Endothelial cell (in vitro differentiated cells): ENCODE measurements around the gene PIK3C2G. TPM values are rescaled to one million over a fixed set of nuclear protein-coding genes. Genes with fewer than 3 reads are reported as not detected.

ENCODE experiments used
- DNase-seq: peaks from one replicate; pipeline ENCODE4 v3.0.0; 2021; ENCODE audit warnings: low spot score
- H3K27ac Mint-ChIP-seq: one replicate; pipeline ENCODE4 v1.8.0; 2021; ENCODE audit warnings: mixed read lengths, inconsistent platforms; ENCODE audit not compliant: unreplicated experiment
- H3K27me3 Mint-ChIP-seq: one replicate; pipeline ENCODE4 v1.8.0; 2021; ENCODE audit warnings: mild to moderate bottlenecking, moderate library complexity, mixed read lengths, inconsistent platforms; ENCODE audit not compliant: unreplicated experiment
- H3K36me3 Mint-ChIP-seq: one replicate; pipeline ENCODE4 v1.8.0; 2021; ENCODE audit warnings: mild to moderate bottlenecking, low read depth, mixed read lengths, inconsistent platforms; ENCODE audit not compliant: unreplicated experiment
- H3K4me1 Mint-ChIP-seq: one replicate; pipeline ENCODE4 v1.8.0; 2021; ENCODE audit warnings: mild to moderate bottlenecking, mixed read lengths, inconsistent platforms; ENCODE audit not compliant: unreplicated experiment
- H3K4me3 Mint-ChIP-seq: one replicate; pipeline ENCODE4 v1.8.0; 2021; ENCODE audit warnings: mild to moderate bottlenecking, mixed read lengths, inconsistent platforms; ENCODE audit not compliant: unreplicated experiment
- H3K9me3 Mint-ChIP-seq: one replicate; pipeline ENCODE4 v1.8.0; 2021; ENCODE audit warnings: mixed read lengths, inconsistent platforms; ENCODE audit not compliant: unreplicated experiment
- total RNA-seq: library from RNA; stranded (reverse); fragmentation: NEBNext Ultra II Directional; extraction: Animal tissue kit (Norgen Biotek cat#: 25700); gene quantifications from one replicate; pipeline ENCODE4 v1.2.1, GENCODE V29; 2021; ENCODE audit not compliant: unreplicated experiment
- TF ChIP-seq, protein P1 (sequence below): fragments of 200-600 bp; sonication (generic); IDR thresholded peaks from one replicate; pipeline ENCODE4 v1.5.0; 2021; ENCODE audit warnings: antibody characterized with exemption; ENCODE audit not compliant: unreplicated experiment

Gene PIK3C2G
- total RNA-seq, 1 donor from 2014 or later = not detected

DNA sequence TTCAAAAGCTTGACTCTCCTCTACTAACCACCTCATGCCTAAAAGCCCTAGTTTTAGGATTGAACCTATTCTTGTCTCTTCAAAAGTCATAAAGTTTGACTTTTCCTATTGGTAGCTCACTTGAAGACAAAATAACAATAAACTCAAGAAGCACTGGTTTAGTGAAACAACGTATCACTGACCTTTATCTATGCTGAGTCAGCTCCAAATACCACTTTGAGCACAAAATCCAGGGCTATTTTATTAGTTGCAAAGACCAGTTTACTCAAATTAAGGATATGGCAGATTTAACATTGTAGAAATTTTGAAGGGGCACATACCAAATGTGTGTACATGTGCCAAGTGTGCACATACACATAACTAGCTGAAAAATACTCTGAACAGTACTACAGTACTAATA is 45.0 kb downstream of the PIK3C2G start:
- TF ChIP-seq, protein P1, sequence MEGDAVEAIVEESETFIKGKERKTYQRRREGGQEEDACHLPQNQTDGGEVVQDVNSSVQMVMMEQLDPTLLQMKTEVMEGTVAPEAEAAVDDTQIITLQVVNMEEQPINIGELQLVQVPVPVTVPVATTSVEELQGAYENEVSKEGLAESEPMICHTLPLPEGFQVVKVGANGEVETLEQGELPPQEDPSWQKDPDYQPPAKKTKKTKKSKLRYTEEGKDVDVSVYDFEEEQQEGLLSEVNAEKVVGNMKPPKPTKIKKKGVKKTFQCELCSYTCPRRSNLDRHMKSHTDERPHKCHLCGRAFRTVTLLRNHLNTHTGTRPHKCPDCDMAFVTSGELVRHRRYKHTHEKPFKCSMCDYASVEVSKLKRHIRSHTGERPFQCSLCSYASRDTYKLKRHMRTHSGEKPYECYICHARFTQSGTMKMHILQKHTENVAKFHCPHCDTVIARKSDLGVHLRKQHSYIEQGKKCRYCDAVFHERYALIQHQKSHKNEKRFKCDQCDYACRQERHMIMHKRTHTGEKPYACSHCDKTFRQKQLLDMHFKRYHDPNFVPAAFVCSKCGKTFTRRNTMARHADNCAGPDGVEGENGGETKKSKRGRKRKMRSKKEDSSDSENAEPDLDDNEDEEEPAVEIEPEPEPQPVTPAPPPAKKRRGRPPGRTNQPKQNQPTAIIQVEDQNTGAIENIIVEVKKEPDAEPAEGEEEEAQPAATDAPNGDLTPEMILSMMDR = no peak
- Mint-ChIP-seq H3K36me3 (no peaks in the 10 kb centered on the region), H3K4me3 (no peak overlapping the region), H3K27me3 (no peaks in the 10 kb centered on the region), H3K4me1 (no peaks in the 10 kb centered on the region), H3K9me3 (no peaks in the 10 kb centered on the region), H3K27ac (no peak overlapping the region)
- no peak for DNase-seq

DNA sequence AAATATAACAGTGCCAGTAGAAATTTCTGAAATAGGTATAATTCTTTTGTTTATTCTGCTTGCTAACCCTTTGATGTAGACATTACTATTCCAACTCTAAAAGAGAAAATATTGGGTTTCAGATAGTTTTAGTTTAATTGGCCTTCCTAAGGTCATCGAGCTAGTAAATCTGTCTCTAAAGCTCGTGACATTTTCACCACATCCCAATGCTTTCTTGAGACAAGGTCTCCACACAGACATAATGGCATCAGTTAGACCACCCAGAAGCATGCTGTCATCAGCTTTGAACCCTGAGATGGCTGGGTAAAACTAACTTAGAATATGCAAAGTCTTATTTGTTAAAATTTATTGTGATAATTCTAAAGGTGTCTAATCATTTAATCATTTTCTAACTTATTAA is 52.0 kb downstream of the PIK3C2G start:
- TF ChIP-seq, protein P1 = no peak
- no peak for DNase-seq
- Mint-ChIP-seq H3K27ac (no peak overlapping the region), H3K27me3 (no peaks in the 10 kb centered on the region), H3K4me1 (no peaks in the 10 kb centered on the region), H3K4me3 (no peak overlapping the region), H3K36me3 (no peaks in the 10 kb centered on the region), H3K9me3 (no peaks in the 10 kb centered on the region)

DNA sequence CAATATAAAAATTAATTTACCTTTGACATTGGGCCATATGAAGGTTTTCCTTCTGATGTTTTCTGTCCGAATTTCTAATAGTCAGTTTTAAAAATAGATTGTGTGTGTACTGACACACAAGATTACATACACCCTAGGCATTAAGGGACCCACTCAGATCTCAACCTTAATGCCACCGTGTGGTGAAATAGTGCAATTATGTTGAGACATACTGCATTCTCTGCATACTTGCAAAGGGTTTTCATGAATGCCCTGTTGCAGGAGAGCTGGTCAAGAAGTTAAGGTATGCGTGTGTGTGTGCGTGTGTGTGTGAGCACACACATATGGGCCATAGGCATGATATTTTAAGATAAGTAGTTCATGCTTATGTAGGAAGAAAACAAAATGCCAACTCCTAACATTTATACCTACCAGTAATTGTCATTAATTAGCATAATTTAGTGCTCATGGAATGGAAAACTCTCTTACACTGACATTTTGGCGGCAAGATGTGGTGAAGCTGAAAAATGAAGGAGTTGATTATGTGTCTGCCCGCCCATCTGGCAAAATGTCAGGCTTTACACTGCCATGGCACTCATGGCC is 58.8 kb downstream of the PIK3C2G start:
- H3K36me3 Mint-ChIP-seq = no peaks in the 10 kb centered on the region
- TF ChIP-seq, protein P1 = peak; percentile 62
- H3K27me3 Mint-ChIP-seq = no peaks in the 10 kb centered on the region
- peaks cover 4% of the 10 kb centered on the region for H3K4me1 Mint-ChIP-seq
- H3K9me3 Mint-ChIP-seq = no peaks in the 10 kb centered on the region
- H3K27ac Mint-ChIP-seq = no peak overlapping the region
- peak; percentile 50 for DNase-seq
- H3K4me3 Mint-ChIP-seq = no peak overlapping the region

DNA sequence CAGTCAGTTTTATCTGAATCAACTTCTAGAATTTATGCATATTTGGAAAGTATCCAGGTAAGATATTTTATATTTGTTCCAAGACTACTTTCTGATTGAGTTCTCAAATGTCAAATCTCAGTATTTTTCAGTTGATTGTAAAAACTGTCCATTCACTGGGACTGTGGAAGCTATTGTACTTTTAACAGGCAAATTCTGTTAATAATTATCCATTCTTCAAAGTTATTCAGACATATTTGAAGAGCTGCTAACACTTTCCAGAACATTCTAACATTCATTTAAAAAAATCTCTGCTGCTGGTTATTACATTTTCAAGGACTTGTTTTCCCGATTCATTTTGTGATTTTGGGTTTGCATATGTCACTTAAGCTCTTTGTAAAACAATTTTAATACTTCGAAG is 59.7 kb downstream of the PIK3C2G start:
- Mint-ChIP-seq H3K27ac (no peak overlapping the region), H3K36me3 (no peaks in the 10 kb centered on the region), H3K27me3 (no peaks in the 10 kb centered on the region), H3K4me1 (peaks cover 4% of the 10 kb centered on the region), H3K9me3 (no peaks in the 10 kb centered on the region), H3K4me3 (no peak overlapping the region)
- TF ChIP-seq, protein P1 = no peak
- no peak for DNase-seq

DNA sequence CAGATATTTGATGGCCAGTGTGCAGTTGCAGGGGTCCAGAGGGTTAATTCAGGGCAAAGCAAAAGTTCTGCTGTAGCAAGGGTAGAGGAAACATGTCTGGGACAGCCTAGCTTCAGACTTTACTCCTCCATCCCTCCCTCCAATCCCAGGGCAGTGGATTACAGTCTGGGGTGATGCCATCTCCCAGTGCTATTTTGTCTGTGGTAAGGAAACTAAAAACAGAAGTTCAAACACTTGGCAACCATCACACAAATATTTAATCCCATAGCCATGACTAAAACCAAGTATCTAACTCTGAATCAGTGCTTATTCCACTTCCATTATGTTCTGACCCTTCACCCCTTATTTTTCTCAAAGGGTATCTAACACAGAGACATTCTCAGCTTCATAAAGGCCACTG is 61.8 kb downstream of the PIK3C2G start:
- DNase-seq = no peak
- Mint-ChIP-seq H3K4me3 (no peak overlapping the region), H3K9me3 (no peaks in the 10 kb centered on the region), H3K36me3 (no peaks in the 10 kb centered on the region), H3K4me1 (peaks cover 4% of the 10 kb centered on the region), H3K27me3 (no peaks in the 10 kb centered on the region), H3K27ac (no peak overlapping the region)
- TF ChIP-seq, protein P1 = no peak
